Epithelial cell of esophagus (primary cell): ENCODE measurements around the gene U2AF1L4.

Source experiments
- DNase-seq: peaks from one replicate; pipeline ENCODE4 v3.0.0; 2010; ENCODE audit warnings: low read depth
- H3K4me3 ChIP-seq: 2 replicates; pipeline ENCODE4 v1.5.1; 2011; ENCODE audit warnings: mild to moderate bottlenecking, low read length, control low read depth
- CTCF ChIP-seq: IDR thresholded peaks from 2 replicates; pipeline ENCODE4 v1.5.1; 2011; ENCODE audit warnings: low read depth, mild to moderate bottlenecking, low read length, control low read depth, inconsistent platforms; ENCODE audit not compliant: insufficient read depth; ENCODE audit errors: missing control alignments

U2AF1L4 gene

GRCh38 chr19:35755131-35755549, 9.9 kb upstream of the U2AF1L4 start:
- no peak for DNase-seq
- peak overlapping the region; percentile 22 for H3K4me3 ChIP-seq
- TF ChIP-seq CTCF: no peak

GRCh38 chr19:35754370-35755130, 9.3 kb upstream of the U2AF1L4 start:
- no peak for DNase-seq
- H3K4me3 ChIP-seq: no peak overlapping the region
- no peak for TF ChIP-seq CTCF

GRCh38 chr19:35753634-35754369, 8.6 kb upstream of the U2AF1L4 start:
- no peak for DNase-seq

GRCh38 chr19:35752746-35753350, 7.6 kb upstream of the U2AF1L4 start:
- H3K4me3 ChIP-seq: no peak overlapping the region
- no peak for TF ChIP-seq CTCF
- DNase-seq: no peak

More at GRCh38 chr19:35753634-35754369, 8.6 kb upstream of the U2AF1L4 start:
- TF ChIP-seq CTCF: no peak
- no peak overlapping the region for H3K4me3 ChIP-seq

DNA sequence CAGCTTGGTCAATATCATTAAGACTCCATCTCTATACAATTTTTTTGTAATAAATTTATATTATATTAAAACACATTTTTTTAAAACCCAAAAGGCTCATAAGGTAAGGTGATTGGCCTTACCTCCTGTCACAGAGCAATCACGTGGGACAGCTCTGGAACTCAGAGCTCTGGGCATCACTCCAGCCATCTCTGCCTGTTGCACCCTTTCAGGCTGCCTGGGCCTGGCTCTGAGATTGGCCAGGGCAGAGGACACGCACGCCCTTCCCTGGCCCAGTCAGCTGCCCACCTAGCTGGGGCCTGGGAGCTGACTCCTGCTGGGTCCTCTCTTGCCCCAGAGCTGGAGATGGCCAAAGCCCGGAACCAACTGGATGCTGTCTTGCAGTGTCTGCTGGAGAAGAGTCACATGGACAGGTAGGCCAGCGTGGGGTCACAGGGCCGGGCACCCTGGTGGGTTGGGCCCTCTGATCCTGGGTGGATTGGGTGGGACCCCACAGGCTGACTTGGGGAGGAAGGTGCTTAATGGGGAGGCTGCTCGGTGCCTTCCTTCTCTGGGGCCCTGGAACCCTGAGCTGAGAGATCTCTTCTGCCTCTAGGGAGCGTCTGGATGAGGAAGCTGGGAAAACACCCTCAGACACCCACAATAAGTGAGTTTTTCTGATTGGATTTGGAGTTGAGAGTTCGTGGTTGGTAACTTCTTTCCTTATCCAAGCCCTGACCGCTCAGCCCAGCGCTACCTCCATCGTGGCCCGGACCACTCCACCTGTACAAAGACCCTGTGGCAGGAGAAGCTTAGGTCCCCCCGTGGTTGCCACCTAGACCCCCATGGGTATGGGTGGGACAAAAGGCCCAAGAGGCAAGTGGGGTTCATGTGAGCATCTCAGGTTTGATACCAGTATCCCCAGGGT, 6.9 kb upstream of the U2AF1L4 start:
- no peak for DNase-seq
- H3K4me3 ChIP-seq: no peak overlapping the region
- TF ChIP-seq CTCF: no peak

- DNase-seq: peak; percentile 22
- no peak for TF ChIP-seq CTCF
- H3K4me3 ChIP-seq: no peak overlapping the region
These were observed 4.9 kb upstream of the U2AF1L4 start for GRCh38 chr19:35750167-35750566.
